Right renal cortex interstitium (tissue), 3 donors: ENCODE results near the gene CD300C. TPM values are rescaled to one million over a fixed set of nuclear protein-coding genes. Genes with fewer than 3 reads are reported as not detected.
"Not testable (repeated sequence)": the region's sequence is repeated elsewhere in the genome, so short reads cannot be mapped to it uniquely, and the experiment has no call there.

Experiments
- DNase-seq, 3 donors: peaks; one replicate each; pipeline ENCODE4 v3.0.0-alpha.2; 2013; ENCODE audit warnings: low read depth in 3 of 3, low spot score in 2 of 3
- polyA plus RNA-seq, 3 donors: library from polyadenylated mRNA; unstranded; fragments of 120-200 nt; gene quantifications; one replicate each; pipeline ENCODE4 v1.2.1, GENCODE V29; 2013; ENCODE audit not compliant: insufficient read length in 3 of 3

CD300C gene
- polyA plus RNA-seq, 3 donors = 0.35 to 0.71 (median 0.40) TPM

- no peak for DNase-seq
Measured at GRCh38 chr17:74565126-74565525, 19.2 kb upstream of the CD300C start.

- no peak for DNase-seq
Measured at GRCh38 chr17:74563358-74563757, 17.4 kb upstream of the CD300C start.

GRCh38 chr17:74561586-74561985 is 15.7 kb upstream of the CD300C start:
- DNase-seq = no peak

- DNase-seq = no peak
Measured at GRCh38 chr17:74558882-74559519, 13.1 kb upstream of the CD300C start.

GRCh38 chr17:74558402-74558801 is 12.5 kb upstream of the CD300C start:
- not testable (repeated sequence) for DNase-seq

DNA sequence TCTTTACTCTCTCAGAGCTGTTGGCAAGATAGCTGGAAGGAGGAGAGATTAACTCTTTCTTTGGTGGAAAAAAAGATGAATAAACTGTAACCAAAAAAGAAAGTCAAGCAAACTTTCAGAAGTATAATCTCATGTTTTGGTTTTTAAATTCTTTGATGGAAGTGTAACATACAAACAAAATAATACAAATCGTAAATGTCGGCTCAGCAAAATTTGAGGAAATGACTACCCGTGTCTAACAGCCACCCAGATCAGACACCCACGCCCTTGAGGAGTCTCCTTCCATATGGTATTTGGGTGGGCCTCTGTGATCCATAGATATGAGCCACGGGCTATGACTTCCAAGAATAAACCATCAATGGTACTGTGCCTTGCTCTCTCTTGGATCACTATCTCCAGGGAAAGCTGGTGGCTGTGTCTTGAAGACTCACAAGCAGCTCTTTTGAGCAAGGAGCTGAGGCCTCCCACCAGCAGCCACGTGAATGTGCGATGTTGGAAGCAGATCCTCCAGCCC is 9.6 kb upstream of the CD300C start:
- no peak for DNase-seq

DNA sequence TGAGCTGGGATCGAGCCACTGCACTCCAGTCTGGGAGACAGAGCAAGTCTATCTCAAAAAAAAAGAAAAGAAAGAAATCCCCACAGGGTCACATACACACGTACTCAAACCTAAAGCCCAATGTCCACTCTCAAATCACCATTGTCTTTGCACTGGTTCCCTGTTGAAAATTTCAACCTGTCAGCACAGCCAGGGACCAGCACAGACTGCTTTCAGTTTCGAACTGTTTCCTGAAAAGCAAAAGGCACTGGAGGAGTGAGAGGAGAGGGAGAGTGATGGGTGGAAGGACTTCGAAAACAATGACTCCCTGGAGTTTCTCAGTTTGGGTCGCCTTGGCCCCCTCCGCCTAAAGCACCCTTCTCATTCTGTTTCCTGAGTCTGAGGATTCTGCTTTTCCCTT is 9.0 kb upstream of the CD300C start:
- DNase-seq = no peak

- no peak for DNase-seq
Measured at GRCh38 chr17:74552037-74552436, 6.1 kb upstream of the CD300C start.

DNA sequence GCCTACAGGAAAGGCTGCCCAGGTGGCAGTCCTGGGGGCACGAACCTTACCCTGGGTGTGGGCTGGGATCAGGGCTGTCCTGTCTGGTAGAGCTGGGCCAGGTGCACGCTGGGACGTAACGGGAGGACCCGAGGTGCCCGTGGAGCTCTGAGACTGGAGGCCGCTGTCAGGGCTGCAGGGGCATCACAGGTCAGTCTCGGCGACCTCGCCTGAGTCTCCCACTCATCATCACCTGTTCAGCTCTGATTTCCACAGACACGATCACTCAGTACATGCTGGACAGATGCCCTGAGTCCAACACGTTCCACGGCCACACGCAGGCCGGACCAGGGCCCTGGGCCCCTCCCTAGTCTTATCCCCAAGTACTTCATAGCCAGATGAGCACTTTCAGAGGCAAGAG is 4.7 kb upstream of the CD300C start:
- DNase-seq = no peak

GRCh38 chr17:74549343-74549742 is 3.4 kb upstream of the CD300C start:
- DNase-seq = no peak

DNA sequence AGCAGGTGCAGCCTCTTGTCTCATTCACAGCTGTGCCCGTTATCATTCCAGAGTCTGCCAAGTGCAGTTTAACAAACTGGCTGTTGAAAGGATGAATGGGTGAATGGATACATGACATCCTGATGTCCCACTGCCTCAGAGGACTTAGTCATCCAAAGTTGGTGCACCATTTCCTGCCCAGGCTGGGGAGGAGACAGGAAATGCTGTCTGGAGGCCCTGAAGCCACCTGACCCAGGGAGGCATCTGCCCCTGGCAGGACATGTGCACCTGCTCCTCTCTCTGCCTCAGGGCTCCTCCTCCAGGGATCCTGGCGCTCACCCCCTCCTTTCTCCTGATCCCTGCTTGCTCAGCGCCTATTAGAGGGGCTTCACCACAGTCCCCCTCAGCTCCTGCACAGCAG is 1.8 kb upstream of the CD300C start:
- DNase-seq = no peak

DNA sequence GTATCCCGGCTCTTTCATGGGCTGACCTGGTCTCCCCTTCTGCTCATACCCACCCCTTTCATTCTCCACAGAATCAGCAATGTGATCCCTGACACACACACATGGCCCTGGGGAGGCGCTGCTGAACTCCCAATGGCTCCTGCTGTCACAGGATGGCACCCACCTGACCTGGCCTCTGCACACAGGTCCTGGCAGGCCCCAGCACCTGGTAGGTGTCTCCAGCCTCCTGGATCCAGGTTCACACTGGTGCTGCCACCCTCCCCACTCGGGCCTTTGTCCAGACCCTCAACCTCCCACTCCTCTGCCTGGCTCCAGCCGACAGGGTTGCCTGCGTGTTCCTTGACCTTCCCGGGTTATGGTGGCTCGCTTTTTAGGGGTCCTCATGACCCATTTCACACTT is 1.3 kb upstream of the CD300C start:
- no peak for DNase-seq

DNA sequence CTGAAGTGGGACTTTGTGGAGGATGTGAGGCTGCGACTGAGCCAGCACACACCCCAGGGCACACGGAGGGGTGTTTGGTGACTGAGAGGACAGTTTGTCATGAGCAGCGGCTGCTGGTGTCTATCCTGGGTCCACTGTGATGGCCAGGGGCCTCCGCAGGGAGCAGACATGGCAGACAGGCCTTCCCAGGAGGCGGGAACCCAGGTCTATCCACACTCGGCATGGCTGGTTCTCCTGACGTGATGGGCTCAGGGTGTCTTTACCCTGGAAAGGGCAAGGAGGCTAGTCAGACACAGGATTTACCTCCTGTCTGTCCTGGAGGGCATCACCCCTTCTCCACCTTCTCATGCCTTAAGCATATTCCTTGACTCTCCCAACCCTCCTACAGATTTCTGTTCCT is 671 bp upstream of the CD300C start:
- no peak for DNase-seq

DNA sequence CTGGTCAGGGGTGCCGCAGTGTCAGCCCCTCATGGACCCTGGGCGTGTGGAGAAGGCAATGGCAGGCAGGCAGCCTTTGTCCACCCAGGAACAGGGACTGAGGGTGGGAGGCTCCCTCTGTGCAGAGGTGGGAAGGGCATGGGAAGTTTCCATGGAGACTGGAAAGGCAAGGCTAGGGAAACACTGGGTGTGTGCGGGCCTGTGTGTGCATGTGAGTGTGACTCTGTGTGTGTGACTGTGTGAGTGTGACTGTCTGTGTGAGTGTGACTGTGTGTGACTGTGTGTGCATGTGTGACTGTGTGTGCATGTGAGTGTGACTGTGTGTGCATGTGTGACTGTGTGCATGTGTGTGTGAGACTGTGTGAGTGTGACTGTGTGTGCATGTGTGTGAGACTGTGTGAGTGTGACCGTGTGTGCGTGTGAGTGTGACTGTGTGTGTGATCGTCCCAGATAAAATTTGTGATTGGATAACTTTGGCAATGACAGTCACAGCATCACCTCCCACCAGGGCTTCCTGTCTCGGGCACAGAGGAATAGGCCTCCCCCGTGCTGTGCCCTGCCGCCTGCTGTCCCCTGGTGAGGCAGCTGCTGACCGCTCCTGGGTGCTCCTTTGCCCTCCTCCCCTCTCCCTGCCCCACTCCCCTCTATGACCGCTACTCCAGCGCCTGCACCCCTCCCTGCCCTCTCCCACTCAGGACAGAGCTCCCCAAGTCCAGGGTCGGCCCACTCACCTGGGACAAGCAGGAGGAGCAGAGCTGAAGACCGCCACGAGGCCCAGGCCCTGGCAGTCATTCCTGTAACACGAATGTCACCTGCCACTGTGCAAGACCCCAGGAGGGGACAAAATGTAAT is 698 bp downstream of the CD300C start:
- no peak for DNase-seq

DNA sequence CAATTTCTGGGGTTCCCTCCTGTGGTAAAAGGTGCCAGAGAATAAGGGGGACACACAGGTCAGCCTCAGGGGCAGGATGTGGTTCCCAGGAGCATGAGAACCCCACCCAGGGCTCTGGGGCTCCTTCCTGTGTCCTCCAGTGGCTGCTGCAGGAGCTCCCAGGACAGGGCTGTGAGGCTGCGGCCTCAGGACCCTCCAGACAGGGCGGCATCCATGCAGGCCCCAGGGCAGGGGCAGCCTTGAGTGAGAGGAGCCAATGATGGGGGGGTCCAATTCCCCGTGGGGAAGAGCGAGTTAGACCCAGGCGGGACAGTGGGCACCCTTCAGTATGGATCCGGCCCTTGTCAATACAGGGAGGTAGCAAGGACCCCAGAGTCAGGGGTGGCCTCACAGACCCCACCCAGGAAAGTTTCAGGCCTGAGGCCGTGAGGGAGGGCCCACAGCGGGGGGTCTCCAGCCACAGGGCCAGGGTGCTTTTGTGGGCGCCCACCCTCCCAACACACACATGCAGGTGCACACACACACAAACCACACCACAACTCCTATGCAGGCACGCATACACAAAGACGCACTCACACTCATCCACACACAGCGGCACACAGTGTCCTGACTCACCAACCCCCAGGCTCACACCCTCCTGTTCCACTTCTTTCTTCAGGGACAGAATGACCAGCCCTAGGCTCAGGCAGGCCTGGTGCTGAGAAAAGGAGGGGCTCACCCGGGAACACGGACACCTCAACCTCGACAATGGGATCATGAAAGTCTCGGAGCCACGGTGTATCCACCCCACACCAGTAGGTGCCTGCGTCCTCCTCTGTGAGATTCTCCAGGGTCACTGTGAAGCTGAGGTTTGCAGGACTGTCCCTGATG is 1.8 kb downstream of the CD300C start:
- no peak for DNase-seq

DNA sequence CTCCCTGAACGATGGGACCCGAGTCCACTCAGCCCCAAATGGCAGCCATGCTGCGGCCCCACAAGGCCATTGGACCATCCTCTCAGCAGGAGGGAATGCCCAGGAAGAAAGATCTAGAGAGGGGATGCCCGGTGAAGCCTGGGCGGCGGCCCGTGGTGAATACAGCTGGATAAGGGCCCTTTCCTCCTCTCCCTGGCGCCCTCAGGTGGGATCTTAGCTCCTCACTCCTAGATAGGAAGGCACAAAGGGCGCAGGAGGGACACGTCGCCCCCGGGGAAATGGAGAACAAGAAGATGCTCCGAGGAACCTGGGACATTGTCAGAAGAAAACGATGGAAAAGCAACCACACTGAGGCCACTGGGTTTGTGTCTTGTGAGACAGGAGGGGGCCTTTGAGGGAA is 2.5 kb downstream of the CD300C start:
- no peak for DNase-seq

- no peak for DNase-seq
Measured at GRCh38 chr17:74542727-74543383, 3.1 kb downstream of the CD300C start.

DNA sequence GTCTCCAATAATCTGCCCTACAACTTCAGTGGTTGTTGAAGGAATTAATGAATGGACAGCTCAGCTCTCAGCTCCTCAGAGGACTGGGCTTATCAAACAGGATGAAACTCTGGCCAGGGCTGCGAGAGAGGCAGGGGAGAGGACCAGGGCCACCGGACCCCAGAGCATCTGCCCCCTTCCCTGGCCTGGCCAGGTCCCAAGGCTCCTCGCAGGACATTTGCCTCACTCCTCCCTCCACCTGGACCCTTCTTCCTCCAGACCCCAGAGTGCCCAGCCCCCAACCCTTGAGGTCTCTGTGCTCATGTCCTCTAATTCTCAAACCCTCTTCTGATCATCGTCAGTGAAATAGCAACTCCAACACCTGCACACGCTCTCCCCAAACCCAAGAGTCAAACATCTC is 3.7 kb downstream of the CD300C start:
- DNase-seq = no peak

DNA sequence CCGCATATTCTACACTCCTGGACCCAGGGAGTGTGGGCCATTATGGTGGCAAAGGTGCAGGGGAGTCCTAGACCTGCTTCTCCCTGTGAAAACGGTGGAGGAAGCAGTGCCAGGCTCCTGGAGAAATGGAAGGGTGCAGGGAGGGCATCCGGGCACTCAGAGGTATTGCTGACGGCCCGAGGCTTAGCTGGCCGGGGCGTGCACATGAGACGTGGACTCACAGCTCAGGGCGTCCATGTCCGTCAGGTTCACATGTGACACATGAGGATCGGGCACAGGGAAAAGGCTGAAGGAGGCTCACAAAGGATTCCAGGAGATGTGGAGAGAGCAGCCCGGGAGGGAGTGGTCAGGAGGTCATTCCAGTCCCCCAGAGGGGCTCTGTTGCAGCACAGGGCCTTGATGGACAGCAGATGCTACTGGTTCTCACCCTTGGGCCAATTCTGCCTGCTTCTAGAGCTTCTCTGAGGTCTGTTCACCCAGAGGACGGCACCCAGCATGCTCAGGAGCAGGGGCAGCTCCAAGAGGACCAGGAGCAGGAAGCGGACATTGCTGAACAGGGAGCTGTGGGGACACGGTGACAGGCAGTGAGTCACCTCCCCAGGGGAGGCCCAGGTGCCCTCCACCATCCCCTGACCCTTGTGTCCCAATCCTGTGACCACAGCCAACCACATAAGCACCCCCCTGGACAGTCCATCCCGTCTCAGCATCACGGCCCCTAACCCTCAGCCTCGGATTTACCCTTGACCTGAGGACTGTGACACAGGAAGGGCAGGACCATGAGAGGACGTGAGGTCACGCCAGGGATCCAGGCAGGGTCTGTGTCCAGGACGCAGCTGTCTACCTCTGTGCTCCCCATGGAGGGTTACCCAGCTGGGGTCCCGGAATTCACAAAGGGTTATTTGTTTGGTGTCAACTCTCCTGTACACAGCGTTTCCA is 4.5 kb downstream of the CD300C start:
- no peak for DNase-seq
